Activated CD8-positive, alpha-beta memory T cell treated with anti-CD3 and anti-CD28 coated beads, Interleukin-2, amount 50 U/mL, for 24 hours (primary cell): ENCODE results near the gene TENT4A.
"Not testable (repeated sequence)": the region's sequence is repeated elsewhere in the genome, so short reads cannot be mapped to it uniquely, and the experiment has no call there.

Experiments
- DNase-seq: peaks from one replicate; pipeline ENCODE4 v3.0.0-alpha.2; 2020; ENCODE audit errors: extremely low read depth

The TENT4A gene

GRCh38 chr5:6713274-6714225 is at the start of gene TENT4A:
TSS of gene TENT4A (plus strand) at chr5:6713432. CDS start at chr5:6713984, 552 bp downstream.
- no peak for DNase-seq

- DNase-seq: no peak
Measured at GRCh38 chr5:6666762-6667161, 46.5 kb upstream of the TENT4A start.

DNA sequence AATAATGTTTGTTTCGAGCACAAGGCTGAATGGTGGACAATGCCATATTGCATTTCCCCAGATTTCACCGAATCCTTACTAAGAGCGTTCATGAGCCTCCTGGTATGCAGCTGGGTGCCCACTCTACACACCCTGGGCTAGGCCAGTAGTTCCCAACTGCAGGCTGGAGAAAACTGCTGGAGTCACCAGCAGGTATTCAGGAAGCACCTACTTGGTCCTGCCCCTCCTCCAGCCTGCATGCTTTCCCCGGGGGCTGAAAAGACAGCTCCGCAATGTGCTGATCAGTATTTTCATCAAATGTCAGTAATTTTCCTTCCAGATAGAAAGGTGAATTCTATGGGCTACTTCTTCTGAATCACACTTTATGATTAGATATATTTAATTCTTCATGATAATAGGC is 45.6 kb upstream of the TENT4A start:
- DNase-seq: no peak

GRCh38 chr5:6668717-6669116 is 44.5 kb upstream of the TENT4A start:
- DNase-seq: not testable (repeated sequence)

DNA sequence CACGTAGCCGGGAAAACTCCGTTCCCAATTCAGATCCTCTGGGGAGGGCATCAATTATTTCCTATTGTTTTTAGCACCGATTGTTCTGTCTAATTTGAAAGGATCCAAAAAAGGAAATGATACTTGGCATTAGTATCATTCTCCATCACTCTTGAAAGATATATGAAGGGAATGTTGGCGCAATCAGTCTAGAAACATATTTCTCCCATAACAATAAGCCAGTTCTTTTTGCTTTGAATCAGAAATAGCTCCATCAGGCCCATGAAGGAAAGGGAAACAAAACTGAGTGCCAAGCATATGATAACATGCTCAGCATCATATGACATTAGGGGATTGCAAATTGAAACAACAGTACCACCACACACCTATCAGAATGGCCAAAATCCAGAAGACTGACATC is 40.2 kb upstream of the TENT4A start:
- no peak for DNase-seq

DNA sequence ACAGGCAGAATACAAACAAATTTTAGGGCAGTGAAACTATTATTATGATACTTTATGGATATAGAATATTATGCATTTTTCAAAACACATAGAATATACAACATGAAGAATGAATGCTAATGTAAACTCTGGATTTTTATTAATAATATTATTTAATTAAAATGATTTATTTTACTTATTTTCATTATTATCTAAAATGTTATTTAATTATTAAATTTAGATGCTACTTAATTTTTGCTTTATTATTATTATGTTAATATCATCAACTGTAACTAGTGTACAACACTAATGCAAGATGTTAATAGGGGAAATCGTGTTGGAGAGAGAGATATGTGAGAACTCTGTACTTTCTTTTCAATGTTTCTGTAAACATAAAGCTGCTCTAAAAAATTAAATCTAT is 39.3 kb upstream of the TENT4A start:
- DNase-seq: no peak

DNA sequence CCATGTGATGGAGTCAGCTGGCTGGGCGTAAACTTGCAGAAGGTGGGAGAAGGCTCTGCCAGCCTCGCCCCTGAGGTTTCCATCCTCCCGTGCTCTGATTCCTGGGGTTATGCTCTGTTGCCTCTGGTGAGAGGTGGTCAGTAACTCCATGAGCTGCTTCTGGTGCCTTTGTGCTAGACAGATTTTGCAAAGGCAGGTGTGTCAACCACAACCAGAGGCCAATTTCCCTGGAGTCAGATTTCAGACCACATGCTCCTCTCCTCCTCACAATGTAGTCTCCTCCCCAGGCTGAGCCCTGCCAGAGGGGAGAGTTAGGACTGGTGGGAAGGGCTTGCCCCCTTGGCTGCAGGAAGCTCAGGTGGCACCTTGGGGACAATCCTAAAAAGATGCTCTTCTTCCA is 38.8 kb upstream of the TENT4A start:
- no peak for DNase-seq

DNA sequence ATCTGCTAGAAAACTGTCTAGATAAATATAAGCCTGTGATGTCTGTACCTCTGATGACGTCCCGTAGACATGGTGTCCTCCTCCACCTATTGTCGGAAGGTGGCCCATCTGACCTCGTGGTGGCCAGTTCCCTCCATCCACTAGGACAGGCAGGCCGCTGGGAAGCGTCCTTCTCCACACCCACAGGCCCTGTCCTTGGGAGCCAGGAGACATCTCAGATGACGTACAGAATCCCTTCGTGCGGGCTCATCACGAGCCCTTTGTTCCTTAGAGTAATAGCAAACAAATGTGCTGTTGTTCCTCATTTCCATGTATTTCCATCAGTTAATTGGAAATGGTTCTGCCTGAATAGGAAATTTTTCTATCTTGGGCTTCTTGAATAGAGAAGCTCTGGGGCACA is 38.3 kb upstream of the TENT4A start:
- DNase-seq: no peak

- DNase-seq: no peak
Measured at GRCh38 chr5:6675784-6676491, 37.3 kb upstream of the TENT4A start.

DNA sequence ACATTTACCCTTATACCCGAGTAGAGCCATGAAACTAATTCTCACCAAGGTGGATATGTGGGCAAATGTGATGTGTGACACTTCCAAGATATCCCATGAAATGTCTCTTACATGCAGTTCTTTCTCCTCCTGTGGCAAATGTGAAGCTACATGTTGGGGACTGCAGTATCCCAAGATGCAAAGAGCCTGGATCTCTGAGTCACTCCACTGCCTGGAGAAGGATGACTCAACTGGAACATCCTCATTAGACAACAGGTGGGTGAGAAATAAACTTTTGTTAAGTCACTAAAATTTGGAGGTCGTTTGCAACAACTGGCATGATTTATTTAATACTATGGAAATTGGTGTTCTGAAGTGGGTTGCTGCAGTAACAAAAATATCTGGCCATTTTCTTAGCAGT is 36.5 kb upstream of the TENT4A start:
- DNase-seq: no peak

- no peak for DNase-seq
Measured at GRCh38 chr5:6678385-6678784, 34.8 kb upstream of the TENT4A start.

DNA sequence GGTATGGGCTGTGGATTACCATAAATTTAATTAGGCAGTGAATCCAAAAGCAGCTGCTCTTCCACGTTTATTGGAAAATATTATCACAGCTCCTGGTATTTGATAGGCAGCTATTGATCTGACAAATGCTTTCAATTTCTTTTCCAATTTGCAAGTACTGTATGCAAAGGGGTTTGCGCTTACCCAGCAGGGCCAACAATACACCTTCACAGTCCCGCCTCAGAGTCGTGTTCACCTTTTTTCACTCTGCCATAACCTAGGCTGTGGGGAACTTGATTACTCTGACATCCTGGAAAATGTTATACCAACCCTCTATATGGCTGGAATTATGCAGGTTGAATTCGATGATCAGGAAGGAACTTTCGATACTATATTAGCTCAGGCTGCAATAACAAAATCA is 32.3 kb upstream of the TENT4A start:
- DNase-seq: no peak

- DNase-seq: no peak
Measured at GRCh38 chr5:6681682-6682081, 31.6 kb upstream of the TENT4A start.

DNA sequence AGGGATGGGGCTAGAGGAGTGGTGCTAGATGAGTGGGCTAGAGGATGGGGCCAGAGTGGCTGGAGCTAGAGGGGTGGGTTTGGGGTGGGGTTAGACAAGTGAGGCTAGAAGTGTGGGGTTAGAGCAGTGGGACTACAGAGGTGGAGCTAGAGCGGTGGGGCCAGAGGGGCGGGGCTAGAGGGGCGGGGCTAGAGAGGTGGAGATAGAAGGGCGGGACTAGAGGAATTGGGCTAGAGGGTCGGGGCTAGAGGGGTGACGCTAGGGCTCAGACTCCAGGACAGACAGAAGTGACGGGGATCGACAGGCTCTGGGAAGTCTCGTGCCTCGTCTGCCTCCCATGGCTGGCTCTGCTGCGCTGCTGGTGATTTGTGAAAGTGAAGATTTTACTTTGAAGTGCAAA is 31.0 kb upstream of the TENT4A start:
- no peak for DNase-seq

- no peak for DNase-seq
Measured at GRCh38 chr5:6683241-6683640, 30.0 kb upstream of the TENT4A start.

- DNase-seq: no peak
Measured at GRCh38 chr5:6684075-6684474, 29.2 kb upstream of the TENT4A start.

GRCh38 chr5:6686501-6686900 is 26.7 kb upstream of the TENT4A start:
- no peak for DNase-seq

DNA sequence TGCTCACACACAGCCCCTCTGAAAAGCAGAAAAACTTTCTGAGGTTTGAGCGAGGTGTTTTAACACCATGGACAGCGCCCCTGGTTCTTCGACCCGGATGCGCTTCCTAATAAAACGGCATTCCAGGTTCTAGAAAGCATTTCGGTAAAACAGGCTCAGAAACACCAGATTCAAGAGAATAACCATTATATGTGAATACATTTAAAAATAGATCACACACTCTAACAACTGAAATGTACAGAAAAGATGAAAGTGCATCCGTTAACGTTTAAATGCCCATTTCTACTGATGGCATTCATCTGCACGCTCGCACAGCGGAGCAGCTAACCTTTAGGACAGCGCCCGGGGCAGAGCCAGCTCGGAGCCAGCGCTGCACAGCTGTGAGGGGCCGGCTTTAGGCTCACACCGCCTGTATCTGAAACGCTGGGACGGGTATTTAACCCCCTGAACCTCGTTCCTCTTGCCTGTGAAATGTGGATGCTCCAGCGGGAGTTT is 26.3 kb upstream of the TENT4A start:
- DNase-seq: no peak

GRCh38 chr5:6687505-6687904 is 25.7 kb upstream of the TENT4A start:
- no peak for DNase-seq

DNA sequence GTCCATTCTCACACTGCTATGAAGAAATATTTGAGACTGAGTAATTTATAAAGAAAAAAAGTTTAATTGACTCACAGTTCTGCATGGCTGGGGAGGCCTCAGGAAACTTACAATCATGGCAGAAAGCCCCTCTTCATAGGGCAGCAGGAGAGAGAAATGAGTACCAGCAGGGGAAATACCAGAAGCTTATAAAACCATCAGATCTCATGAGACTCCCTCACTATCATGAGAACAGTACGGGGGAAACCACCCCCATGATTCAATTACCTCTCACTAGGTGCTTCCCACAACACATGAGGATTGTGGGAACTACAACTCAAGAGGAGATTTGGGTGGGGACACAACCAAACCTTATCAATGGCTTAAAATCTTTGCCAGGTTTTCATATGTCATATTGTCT is 20.3 kb upstream of the TENT4A start:
- DNase-seq: no peak

DNA sequence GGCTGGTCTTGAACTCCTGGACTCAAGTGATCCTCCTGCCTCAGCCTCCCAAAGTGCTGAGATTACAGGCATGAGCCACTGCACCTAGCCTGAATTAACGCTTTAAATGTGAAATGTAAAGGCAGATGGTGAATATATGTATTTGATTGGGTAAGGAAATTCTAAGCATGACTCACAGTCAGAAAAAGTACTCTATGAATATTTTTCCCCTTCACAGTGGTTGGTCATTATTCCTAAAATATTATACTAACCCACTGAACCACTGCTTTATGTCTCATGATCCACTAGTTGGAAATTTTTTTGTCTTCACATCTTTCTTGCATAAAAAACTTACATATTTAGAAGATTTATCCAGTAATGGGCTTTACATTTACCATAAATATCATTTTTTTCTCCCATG is 14.5 kb upstream of the TENT4A start:
- no peak for DNase-seq

DNA sequence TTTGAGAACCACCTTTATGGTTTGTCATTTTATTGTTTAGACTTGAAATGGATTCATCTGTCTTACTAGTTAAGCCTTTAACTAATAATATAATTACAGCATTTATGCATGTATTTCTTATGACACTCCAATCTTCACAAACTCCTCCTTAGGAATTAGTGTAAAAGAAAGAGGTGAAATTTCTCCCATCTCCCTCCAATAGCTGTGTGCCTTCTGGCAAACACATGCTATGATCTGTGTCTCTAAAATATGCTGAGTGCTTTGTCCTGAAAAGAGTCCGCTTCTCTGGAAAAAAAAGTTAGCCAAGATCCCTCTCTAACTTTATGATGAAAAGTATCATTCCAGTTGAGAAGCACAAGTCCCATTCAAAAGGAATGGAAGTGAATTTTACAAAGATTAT is 13.9 kb upstream of the TENT4A start:
- no peak for DNase-seq
